H54 (cell line): Measurements from ENCODE around the gene COL20A1.
A peak's percentile ranks its signal among the peaks of the same experiment; 100 is the strongest.

Source experiments
- DNase-seq: peaks from one replicate; pipeline ENCODE4 v3.0.0; 2011; ENCODE audit warnings: low spot score, mixed read lengths; ENCODE audit not compliant: insufficient read length
- FAIRE-seq: peaks from 3 replicates; lab custom pipeline; 2011; peaks lifted over from hg19 to GRCh38; lab: Jason Lieb, UNC
- POLR2A ChIP-seq: IDR thresholded peaks from 2 replicates; pipeline ENCODE4 v1.6.1; 2011; ENCODE audit warnings: low read depth, mild to moderate bottlenecking, low read length

COL20A1 gene

GRCh38 chr20:63309261-63310071 is 16.5 kb downstream of the COL20A1 start:
- no peak for FAIRE-seq
- peak; percentile 74 for DNase-seq
- TF ChIP-seq POLR2A = no peak

DNA sequence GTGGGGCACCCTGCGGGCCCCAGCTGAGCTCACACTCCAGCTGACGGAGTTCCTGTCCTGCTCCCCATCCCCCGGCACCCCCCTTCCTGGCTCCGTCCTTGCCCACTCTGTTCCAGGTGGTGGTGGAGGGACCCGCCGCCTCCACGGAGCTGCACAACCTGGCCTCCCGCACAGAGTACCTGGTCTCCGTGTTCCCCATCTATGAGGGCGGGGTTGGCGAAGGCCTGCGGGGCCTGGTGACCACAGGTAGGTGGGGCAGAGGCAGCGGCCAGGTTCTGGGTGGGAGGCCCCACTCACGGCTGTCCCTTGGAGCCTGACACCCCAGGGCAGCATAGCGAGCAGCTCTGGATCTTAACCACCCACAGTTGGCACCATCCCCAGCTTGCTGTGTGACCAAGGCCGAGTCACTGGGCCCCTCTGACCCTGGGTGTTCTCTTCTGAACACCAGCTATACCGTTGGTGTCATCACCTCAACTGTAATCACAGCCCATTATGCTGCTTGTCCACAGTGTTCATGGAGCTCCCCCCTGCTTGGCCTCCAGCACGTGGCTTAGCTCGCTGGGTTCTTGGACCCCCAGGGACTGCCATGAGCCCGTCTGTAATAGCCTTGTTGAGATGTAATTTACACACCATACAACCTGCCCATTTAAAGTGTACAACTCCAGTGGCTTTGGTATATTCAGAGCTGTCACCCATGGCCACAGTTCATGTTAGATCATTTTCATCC is 17.4 kb downstream of the COL20A1 start:
- FAIRE-seq = no peak
- no peak for DNase-seq
- no peak for TF ChIP-seq POLR2A

DNA sequence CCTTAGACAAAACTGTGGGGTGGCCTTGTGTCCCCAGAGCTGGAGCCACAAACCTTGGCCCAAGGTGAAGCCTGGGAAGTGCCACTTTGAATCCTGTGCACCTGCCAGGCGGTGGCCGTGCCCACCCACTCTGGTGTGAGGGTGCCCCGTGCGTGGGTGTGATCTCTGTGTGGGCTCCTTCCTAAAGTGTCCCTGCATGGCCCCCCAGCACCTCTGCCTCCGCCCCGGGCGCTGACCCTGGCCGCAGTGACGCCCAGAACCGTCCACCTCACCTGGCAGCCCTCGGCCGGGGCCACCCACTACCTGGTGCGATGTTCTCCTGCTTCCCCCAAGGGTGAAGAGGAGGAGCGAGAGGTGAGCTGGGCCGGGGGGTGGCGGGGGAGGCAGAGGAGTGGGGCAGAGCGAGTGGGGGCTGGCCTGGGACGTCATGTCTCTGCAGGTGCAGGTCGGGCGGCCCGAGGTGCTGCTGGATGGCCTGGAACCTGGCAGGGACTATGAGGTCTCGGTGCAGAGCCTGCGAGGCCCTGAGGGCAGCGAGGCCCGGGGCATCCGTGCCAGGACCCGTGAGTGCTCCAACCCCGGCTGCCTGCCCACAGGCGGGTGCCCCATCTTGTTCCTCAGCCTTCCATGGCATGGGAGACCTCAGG is 18.3 kb downstream of the COL20A1 start:
- FAIRE-seq = no peak
- no peak for TF ChIP-seq POLR2A

DNA sequence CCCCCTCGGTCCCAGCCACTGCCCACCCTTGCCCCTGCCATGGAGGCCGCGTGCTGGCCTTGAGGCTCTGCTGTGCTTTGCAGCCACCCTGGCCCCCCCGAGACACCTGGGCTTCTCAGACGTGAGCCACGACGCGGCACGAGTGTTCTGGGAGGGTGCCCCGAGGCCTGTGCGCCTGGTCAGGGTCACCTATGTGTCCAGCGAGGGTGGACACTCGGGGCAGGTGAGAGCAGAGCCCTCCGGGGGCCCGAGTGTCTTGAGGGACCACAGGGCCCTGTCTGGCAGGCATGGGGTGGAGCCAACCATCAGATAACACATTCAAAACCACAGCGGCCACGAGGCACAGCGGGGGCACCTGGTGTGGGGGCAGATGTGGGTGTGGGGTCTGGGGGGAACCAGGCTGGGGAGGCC is 18.9 kb downstream of the COL20A1 start:
- TF ChIP-seq POLR2A = no peak
- no peak for DNase-seq
- no peak for FAIRE-seq

More for the DNA sequence above, 18.3 kb downstream of the COL20A1 start:
- no peak for DNase-seq

DNA sequence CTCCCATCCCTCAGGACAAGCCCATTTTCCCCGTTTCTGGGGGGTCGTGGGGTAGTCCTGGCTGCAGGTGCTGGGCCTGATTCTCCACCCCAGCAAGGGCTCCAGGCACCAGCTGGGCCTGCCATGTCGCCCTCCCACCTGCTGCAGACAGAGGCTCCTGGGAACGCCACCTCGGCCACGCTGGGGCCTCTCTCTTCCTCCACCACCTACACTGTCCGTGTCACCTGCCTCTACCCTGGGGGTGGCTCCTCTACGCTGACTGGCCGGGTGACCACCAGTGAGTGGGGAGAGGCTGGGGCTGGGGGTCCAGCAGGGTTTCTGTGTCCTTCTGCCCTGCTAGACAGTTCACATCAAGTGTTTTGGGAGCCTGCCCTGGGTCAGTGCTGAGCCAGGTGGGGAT is 19.3 kb downstream of the COL20A1 start:
- DNase-seq (no peak), FAIRE-seq (no peak)
- no peak for TF ChIP-seq POLR2A

- TF ChIP-seq POLR2A = no peak
- DNase-seq = no peak
Measured at GRCh38 chr20:63312690-63313348, 19.8 kb downstream of the COL20A1 start.

GRCh38 chr20:63313349-63314014 is 20.5 kb downstream of the COL20A1 start:
- no peak for TF ChIP-seq POLR2A
- no peak for DNase-seq
- FAIRE-seq = no peak

More at GRCh38 chr20:63312690-63313348, 19.8 kb downstream of the COL20A1 start:
- no peak for FAIRE-seq

- DNase-seq (no peak), FAIRE-seq (no peak)
- TF ChIP-seq POLR2A = no peak
Measured at GRCh38 chr20:63314015-63314471, 21.1 kb downstream of the COL20A1 start.

DNA sequence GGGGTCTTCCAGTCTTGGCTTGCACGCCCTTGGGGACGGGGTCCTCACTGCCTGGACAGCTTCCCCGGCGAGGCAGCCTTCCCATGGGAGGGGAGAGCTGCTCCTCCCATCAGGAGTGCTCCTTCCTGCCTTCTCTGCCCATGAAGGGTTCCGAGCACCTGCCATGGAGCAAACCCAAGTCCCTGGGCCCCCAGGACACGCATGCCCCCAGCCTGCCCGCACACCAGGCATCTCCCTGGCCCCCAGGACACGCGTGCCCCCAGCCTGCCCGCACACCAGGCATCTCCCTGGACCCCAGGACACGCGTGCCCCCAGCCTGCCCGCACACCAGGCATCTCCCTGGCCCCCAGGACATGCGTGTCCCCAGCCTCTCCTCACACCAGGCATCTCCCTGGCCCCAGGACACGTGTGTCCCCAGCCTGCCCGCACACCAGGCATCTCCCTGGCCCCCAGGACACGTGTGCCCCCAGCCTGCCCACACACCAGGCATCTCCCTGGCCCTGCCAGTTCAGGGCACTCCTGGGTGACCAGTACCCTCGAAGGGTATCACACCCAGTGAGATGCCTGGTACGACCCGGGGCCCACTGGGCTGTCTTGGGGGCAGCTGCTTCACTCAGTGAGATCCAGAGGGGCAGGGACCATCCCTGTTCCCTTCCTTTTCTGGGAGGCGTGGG is 21.7 kb downstream of the COL20A1 start:
- TF ChIP-seq POLR2A = no peak
- DNase-seq = no peak
- no peak for FAIRE-seq

DNA sequence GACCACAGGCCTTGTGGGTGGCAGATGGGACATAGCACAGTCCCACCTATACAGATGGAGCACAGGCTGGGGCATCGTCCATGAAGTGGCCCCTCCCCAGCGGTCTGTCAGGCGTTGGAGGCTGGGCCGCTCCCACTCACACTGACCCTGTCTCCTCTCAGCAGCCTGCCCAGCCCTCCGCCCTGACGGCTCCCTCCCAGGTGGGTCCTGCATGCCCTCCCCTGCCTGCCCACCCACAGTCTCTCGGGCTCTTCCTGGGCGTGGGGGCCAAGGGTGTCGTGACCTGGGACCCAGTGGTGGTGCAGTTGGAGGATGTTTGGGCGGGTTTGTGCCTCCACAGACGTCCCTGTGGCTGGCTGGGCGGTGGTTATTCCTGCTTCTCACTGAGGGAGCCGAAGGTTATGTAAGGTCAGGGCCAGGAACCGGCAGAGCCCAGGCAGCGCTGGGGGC is 22.3 kb downstream of the COL20A1 start:
- TF ChIP-seq POLR2A = no peak
- no peak for DNase-seq
- no peak for FAIRE-seq

- no peak for TF ChIP-seq POLR2A
- DNase-seq = no peak
- no peak for FAIRE-seq
Measured at GRCh38 chr20:63315731-63316491, 22.9 kb downstream of the COL20A1 start.

GRCh38 chr20:63316502-63316921 is 23.5 kb downstream of the COL20A1 start:
- TF ChIP-seq POLR2A = no peak
- FAIRE-seq = no peak
- DNase-seq = no peak
